ENCODE results near the gene TSPAN12.
"Not testable (repeated sequence)": the region's sequence is repeated elsewhere in the genome, so short reads cannot be mapped to it uniquely, and the experiment has no call there.

The TSPAN12 gene

DNA sequence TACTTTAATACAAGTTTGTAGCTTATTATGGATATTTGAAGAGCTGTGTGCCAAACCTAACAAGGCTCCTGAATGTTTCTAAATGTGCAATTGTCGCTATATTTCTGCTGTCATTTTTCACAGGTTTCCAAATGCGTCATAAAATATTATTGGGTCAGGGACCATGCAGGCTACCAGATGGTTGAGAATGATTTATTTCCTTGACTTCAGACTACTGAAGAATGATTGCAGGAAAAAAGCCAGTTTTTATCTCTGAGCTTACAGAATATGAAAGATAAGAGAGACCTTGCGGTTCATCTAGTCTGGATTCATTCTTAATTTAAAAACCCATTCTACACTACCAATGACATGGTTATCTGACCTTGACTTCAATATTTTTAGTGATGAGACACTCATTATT is 55.2 kb downstream of the TSPAN12 start:
- no peak for DNase-seq

DNA sequence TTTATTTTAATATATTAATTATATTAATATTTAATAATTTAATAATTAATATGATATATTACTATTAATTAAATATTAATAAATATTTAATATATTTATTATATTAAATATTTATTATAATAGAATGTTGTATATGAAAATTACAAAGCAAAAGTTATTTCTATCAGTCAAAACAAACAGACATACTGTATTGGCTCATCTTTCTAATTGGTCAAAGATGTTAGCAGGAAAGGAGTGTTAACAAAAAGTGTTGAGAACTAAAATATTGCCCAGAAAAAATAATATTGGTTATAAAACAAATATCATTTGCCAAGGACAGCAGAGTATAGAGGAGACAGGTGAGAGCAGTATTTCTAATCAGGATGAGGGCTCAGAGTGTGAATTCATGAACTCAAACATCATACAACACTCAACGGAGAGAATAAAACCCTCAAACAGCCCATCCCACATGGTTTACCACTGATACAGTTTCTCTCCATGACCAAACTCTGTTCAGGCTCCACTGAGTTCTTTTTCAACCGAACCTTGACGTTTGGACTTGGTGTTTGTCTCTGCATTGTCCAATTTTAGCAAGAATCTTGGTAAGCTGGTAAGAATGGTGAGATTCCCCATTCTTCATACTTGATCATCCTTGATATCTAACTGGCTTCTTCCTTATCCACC is 58.0 kb downstream of the TSPAN12 start:
- DNase-seq: no peak

DNA sequence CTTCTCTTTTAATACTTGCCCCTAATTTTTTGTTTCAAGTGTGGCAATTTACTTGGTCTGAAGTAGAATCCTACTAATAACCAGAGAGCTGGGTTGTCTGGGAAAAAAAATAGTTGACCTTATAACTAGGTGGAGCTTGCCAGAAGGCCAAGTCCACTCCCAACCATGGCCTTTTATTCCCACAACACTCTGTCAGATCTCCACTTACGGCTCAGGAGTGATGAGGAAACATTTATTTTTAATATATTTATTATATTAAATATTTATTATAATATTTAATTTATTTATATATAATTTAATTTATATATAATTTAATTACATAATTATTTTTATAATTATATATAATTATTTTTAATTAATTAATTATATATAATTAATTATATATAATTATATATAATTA is 58.8 kb downstream of the TSPAN12 start:
- no peak for DNase-seq

DNA sequence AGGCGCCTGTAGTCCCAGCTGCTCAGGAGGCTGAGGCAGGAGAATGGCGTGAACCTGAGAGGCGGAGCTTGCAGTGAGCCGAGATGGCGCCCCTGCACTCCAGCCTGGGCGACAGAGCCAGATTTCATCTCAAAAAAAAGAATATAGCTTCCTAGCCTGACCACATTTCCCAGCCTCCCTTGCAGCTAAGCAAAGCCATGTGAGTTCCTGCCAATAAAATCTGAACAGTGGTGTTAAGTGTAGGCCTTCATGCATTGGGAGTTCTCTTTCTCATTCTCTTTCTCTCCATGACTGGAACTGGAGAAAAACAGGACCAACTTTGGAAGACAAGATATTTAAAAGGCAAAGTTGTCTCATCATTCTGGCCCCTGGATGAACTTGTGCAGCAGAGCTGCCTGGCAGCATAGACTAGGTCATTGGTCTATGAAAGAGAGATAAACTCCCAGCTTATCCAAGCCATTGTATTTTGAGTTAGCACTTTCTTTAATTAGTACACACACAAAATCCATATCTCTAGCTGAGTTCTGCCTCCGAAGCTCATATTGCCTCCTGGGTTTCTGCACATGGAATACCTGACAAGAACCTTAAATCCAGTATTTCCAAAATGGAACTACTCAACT is 60.8 kb downstream of the TSPAN12 start:
- DNase-seq: no peak

DNA sequence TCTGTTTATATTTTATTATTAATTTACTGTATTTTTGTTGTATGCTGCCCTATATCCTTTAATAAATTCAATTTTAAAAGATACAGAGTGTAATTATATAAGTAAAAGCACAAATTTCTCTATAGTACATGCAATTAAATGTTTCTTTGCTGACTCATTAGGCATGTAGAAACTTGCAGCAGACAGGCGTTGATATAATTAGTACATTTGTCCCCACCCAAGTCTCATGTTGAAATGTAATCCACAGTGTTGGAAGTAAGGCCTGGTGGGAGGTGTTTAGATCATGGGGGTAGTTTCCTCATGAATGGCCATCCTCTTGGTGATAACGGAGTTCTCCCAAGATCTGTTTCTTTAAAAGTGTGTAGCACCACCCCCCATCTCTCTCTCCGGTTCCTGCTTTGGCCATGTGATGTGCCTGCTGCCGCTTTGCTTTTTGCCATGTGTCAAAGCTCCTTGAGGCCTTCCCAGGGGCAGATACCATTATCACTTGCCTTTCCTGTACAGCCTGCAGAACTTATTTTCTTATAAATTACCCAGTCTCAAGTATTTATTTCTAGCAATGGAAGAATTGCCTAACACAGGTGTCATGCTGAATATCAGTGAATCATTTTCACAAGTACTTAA is 63.7 kb downstream of the TSPAN12 start:
- DNase-seq: no peak

DNA sequence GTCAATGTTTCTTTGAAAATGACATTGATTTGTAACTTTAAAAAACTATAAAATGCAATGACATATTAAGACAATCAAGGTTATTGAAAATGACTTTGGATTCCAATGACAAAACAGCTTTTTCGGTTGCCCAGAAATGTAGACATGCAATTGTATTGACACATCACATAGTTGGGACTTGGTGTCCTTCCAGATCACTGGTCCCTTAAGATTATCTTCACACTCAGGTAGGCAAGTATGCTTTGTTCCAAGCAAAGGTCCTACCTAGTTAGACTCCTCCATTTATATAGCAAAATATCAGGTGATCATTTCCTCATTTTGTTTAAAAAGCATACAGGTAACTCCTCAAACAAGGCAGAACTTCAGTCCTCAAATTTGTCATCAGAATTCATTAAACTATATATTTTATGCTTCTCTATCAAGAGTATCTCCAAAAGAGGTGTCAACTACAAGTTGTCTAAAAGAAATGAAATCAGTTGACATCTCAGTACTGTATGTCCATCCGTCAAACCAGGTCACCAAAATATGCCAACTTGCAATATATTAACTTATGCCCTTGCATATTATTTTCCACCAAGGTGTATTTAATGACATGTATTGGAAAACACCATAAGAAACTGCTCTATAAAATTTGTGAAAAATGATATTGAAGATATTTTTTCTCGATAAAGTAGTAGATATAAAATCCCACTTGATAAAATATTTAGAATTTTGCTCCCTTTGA is 64.6 kb downstream of the TSPAN12 start:
- DNase-seq: no peak

DNA sequence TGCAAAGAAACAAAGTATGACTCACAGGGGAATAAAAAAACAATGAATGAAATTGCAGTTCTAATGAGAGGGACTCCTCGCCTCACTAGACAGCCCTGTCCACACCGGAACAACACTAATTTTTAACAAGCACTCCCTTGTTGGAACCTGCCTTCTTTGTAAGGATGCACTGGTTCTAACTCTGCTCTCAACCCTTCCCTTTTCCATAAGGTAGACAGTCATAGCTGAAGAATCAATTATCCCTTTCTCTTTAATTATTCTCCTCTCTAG is 65.1 kb downstream of the TSPAN12 start:
- no peak for DNase-seq

DNA sequence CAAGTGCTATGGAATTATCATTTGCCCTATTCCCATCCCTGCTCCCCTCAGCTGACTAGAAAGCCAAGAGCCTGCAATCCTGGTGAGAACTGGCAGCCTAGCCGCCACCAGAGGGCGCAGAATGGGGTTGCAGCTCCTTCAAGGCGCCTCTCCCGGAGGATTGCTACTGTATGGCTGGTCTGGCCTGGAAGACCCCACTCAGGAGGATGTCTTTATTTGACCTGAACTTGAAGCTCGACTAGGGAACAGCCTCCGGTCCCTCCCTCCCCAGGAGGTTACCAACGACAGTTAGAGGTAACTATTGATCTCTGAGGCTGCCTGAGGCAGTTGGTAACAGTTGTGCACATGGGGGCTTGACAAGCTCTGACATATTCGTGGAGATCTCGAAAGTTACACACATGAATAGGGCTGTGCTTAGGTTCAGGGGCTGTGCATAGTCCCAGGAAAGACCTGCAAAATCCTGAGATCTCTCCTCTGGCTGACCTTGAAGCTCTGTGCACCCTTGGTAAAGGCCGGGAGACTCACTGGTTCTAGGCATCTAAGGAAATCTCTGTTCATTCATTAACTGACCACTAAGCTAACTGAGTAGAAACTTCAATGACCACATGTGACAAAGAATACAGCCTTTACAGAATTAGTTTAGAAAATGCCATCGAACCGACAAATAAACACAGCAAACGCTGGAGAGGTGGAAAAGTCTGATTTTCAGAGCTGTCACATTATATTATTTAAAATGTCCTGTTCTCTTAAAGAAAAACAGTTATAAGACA is 65.7 kb downstream of the TSPAN12 start:
- DNase-seq: peak; percentile 14

DNA sequence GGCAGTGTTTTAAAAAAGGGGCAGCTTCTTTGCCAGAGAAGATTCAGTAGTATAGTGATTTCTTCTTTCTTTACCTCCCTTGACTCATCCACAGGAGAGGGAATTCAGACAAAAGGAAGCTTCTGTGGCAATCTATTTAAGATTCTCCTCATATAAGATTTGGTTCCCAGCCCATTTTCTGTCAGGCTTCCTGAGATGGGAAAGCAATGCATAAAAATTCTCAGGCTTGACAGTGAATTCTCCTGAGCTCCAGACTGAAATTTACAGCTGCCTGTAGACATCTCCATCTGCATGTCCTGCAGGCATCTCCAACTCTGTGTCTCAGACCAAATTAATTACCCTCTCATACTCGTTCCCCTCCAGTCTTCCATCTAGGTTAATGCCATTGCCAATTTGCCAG is 72.8 kb downstream of the TSPAN12 start:
- DNase-seq: no peak

DNA sequence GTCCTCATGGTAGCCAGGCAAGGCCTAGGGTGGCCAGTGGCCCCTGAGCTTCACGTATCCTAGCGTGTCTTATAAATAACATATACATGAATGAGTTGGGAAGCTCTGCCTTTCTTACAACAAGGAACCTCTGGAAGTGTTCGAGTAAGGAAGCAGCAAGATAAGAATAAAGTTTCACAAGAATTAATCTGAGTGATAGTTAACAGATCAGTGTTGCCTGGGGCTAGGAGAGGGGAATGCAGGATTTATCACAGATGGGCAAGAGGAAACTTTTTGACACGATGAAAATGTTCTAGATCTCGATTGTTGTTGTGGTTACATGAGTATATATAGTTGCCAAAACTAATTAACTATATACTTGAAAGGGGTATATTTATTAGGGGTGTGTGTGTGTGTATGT is 74.2 kb downstream of the TSPAN12 start:
- no peak for DNase-seq

DNA sequence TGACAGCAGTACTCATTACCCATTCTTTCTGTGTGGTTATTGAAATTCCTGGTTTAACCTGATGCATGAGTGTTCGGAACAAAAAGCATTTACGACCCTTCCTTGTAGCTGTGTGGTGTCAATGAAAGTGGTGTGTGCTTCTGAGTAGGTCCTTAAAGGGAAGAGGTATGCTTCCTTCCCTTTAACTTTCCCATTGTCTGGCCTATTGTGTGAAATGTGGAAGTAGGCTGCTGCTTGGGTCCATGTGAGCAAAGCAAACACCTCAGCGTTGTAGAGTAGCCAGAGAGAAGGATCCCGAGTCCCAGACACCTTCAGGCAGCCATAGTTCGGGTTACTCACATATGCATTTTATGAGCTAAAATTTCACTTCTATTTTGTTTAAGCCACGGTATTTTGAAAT is 74.7 kb downstream of the TSPAN12 start:
- no peak for DNase-seq

DNA sequence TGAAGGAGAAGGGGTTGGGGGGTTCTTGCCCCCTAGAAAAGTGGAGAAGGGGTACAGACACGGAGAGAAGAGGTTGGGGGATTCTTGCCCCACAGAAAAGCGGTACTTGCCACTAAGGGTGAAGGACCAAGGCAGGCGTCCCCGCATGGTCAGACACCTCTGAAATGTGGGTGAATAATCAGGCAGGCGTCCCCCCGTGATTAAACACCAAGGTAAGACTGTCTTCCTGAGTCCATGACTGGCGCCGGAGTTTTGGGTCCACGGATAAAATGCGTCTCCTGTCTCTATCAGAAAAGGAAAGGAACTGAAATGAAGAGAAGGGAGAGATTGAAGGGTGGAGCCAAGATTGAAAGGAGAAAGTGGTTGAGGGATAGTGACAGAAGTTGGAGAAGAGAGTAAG is 76.0 kb downstream of the TSPAN12 start:
- not testable (repeated sequence) for DNase-seq

DNA sequence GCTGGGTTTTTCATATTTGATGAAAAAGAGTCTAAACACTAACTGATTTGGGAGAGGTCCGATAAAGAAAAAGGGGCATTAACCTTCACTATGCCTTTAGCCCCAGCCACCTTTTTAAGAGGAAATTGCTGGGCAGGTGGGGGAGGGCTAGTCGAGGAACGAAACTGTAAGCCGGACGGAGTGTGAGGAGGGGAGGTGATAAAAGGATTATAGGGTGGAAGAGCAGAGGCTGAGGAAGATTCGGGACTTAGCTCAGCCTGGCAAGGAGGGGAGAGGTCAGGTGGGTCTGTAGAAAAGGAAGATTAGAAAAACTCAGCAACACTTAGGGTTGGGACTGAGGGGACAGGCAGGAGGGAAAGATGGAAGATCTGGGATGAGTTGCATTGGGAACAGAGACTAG is 77.0 kb downstream of the TSPAN12 start:
- no peak for DNase-seq

DNA sequence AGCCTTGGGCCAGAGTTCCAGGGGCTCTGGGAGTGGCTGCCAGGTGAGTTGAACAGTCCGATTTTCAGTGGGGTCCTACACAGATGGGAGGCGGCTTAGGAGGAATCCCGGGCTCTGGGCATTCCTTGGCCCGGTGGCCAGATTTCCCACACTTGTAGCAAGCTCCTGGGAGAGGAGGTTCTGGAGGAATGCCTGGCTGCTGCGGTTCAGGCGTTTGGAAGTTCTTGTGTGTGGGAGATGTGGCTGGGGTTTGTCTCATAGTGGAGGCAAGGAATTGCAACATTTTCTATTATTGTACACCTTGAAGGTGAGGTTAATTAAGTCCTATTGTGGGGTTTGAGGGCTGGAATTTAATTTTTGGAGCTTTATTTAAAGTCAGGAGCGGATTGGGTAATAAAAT is 77.5 kb downstream of the TSPAN12 start:
- not testable (repeated sequence) for DNase-seq

DNA sequence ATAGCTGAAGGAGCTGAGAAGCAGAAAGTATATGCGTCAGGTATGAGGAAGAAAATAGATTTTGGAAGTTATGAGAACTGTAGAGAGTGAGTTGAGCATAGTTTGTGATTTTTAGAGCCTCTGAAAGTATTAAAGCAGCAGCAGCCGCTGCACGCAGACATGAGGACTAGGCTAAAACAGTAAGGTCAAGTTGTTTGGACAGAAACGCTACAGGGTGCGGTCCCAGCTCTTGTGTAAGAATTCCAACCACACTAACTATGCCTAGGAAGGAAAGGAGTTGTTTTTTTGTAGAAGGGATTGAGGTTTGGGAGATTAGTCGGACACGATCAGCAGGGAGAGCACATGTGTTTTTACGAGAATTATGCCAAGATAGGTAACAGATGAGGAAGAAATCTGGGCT is 78.9 kb downstream of the TSPAN12 start:
- not testable (repeated sequence) for DNase-seq

DNA sequence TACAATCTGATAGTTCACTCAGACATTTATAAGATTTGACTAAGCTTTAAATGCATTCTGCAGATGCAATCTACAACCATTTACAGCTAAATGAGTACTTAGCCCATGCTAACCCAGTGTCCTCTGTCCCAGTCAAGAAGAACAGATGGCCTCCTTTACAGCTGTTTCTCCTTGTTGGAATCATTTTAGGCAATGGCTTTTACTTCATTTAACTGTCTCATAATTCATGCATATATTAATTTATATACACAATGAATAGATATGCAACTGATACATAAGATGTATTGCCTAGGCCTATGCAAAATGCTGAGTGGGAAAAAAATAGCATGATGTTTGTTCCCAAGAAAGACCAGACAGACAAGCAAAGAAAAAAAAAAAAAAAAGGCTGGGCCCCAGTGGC is 82.2 kb downstream of the TSPAN12 start:
- no peak for DNase-seq

DNA sequence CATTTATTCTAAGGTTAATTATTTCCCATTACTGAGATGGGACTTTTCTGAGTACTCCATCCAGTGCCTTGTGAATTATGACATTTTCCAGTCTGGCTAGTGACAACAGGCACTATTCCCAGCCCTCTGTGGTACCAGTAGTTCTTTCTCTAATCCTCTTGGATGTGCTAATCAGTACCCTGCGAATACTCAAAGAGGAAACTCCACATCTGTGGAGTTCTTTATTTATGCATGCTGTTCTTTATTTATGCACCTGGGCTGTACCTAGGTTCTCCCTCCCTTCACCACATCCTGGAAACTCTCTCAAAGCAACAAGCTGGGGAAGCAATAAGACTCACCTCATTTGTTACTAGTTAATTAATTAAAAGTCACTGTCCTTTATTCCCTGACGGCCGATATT is 83.5 kb downstream of the TSPAN12 start:
- no peak for DNase-seq

DNA sequence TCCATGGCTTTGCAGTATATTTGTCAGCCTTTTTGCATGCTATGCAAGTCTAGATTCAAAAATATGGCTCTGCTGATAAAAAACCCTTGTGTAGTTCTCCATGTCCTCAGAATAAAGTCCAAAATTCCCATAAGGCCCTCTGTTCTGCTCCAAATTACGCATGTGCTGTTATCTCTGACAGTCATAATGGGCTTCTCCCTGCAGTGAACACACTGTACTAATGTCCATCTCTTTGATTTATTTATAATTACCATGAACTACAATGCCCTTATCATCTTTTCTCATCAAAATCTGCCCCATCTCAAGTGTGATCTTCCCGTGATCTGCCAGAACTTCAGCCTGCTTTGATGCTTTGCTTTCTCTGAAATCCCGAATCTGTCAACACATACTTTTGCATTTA is 87.7 kb downstream of the TSPAN12 start:
- no peak for DNase-seq

DNA sequence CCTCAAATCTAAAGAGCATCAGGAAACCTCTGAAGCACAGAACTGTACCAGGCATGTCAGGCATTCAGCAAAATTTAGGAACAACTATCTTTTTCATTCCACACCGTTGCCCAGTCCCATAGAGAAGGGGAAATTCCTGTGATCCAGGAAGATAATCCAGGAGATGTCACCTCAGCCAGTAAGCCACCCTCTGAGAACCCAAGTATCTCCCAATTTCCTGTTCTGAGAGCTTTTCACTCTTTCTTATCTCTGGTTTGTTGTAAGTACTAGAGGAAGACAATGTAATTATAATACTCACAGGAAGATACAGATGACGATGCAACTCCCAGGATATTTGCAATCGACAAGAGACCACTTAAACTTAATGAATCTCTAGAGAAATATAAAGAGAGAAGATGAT is 97.1 kb downstream of the TSPAN12 start:
- DNase-seq: no peak

DNA sequence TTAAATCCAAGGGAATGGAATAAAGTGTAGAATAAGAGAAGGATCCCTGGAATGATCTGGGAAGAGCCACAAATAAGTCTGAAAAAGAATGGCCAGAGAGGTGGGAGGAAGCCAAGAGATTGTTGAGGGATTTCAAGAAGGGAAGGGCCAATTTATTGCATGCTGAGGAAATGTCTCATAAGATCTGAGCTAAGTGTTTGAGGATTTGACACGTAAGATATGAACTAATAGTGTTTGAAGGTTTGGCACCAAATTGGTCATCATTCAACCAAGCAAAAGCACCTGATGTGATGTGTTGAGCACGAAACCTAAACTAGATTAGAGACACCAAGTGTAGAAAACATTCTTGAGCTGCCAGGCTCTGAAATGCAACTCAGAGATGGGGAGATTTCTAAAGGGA is 97.9 kb downstream of the TSPAN12 start:
- no peak for DNase-seq

DNA sequence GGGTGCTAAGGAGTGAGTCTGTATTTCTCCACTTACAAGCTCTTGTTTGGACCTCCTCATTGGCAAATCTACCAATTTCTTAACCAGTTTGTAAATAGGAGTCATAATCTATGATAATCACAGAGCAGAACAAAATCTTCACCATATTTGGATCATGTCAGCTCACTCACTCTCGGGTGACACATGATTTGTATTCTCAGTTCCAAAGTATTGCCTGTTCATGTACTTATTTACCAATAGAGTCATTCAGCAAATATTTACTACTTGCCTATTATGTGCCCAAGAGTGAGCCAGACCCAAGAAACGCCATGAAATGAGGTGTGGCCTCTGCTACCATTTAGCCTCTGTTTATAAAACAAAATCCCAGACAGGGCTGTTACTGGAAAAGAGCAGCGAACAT is 114.8 kb downstream of the TSPAN12 start:
- DNase-seq: no peak

DNA sequence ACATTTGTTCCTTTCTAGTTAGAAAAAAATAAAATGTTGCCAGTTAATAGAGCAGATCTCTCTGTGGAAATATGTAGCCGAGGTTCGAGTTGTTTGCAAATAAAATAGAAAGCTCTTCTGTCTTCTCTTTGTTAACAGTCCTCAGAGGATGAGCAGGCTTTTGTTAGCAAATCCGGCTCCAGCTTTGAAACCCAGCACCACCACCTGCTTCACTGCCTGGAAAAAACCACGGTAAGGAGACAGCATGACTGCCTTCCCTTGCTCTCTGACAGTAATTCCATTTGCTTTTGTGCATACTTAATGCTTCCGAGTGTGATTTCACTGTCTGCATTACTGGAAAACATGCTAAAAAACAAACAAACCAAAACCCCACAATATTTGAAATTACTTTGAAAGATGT is 115.6 kb downstream of the TSPAN12 start:
- no peak for DNase-seq

DNA sequence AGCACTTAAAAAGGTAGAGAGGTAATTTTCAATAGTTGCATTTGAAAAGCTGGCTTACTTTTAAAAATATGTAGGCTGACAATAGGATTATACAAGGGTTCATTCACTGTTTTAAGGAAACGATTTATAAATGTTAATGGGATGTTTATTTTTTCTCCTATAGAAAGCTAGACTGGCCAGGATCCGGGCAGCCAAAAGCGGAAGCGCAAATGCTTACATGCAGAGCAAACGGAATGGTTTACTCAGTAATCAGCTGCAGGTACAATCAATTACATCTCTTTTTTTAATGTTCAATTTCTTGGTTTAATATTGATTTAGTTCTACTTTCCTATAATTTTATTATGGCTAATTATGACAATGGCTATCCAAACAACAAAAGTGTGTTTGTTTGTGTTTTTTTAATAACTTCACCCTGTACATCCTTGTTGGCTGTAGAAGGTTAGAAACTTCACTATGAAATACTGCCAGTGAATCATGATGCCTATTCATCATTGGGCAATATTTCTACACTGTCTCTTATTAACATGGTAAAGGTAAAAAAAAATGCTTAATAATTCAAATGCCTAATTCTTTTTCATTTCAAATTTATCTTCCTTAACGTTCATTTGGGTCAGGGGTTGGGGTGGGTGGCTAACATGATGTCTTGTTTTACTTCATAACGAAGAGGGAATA is 116.4 kb downstream of the TSPAN12 start:
- no peak for DNase-seq
